Measurements from ENCODE around the gene VPS13C. TPM values are rescaled to one million over a fixed set of nuclear protein-coding genes. Genes with fewer than 3 reads are reported as not detected.

VPS13C gene
- total RNA-seq, 4 donors from 2014 or later = 68.2 to 165 (median 102) TPM

DNA sequence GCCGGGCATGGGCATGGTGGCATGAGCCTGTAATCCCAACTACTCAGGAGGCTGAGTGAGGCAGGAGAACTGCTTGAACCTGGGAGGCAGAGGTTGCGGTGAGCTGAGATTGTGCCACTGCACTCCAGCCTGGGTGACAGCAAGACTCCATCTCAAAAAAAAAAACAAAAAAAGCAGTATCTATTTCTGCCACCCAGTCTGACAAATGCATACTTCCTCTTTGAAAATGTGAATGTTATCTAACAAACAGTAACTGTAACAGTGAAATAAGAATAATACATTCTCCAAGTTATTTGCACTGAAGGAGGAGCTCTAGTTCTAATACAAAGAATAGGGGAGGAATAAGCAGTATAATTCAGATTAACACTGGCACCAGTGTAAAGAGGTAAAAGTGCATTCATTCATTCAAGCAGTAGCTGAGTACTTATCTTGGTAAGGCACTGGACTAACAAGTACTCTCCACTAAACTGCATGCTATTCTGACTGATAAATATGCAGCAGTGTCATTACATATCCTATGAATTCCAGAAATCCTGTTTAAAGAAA, 12.9 kb downstream of the VPS13C start:
- no peaks in the 10 kb centered on the region for H3K27me3 ChIP-seq
- H3K36me3 ChIP-seq = no peaks in the 10 kb centered on the region
- no peaks in the 10 kb centered on the region for H3K4me1 ChIP-seq
- TF ChIP-seq, protein P1, sequence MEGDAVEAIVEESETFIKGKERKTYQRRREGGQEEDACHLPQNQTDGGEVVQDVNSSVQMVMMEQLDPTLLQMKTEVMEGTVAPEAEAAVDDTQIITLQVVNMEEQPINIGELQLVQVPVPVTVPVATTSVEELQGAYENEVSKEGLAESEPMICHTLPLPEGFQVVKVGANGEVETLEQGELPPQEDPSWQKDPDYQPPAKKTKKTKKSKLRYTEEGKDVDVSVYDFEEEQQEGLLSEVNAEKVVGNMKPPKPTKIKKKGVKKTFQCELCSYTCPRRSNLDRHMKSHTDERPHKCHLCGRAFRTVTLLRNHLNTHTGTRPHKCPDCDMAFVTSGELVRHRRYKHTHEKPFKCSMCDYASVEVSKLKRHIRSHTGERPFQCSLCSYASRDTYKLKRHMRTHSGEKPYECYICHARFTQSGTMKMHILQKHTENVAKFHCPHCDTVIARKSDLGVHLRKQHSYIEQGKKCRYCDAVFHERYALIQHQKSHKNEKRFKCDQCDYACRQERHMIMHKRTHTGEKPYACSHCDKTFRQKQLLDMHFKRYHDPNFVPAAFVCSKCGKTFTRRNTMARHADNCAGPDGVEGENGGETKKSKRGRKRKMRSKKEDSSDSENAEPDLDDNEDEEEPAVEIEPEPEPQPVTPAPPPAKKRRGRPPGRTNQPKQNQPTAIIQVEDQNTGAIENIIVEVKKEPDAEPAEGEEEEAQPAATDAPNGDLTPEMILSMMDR (IDR thresholded peaks at IDR 0.05) = no peak
- no peak for TF ChIP-seq POLR2A (IDR thresholded peaks at IDR 0.05)
- intact Hi-C loops (cut with DNase I; ENCODE audit: low total_unique reads) = no loop called here
- H3K4me3 ChIP-seq = no peak overlapping the region
- no peak for DNase-seq
- H3K27ac ChIP-seq = no peak overlapping the region
- H3K9me3 ChIP-seq = no peaks in the 10 kb centered on the region

DNA sequence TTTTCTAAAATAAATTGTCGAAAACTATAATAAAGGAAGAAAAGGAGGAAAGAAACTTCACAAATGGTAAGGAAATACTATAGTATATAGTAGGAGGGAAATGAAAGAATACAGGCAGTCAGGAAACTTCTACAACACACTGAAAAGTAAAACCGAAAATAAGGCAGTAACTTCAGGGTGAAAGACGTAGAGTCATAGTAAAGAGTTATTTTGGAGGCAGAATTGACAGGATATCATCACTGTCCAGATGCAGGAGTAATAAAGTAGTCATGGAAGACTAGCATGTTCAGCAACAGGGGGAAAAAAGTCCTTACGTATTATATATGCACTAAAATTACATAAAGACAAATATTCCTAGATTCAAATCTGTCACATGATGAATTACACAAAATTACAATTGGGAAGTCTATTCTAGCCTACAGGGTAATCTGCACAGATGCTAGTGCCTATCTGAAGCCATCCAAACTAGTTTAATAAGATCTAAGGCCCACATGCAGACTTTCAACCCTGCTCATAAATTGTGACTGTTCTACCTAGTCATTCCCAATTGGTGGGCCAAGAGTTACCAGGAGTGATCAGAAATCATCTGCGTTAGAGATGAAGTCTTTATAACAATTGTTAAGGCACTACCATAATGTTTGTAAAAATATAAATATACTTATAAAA, 14.0 kb downstream of the VPS13C start:
- Histone ChIP-seq H3K4me3 (no peak overlapping the region), H3K27me3 (no peaks in the 10 kb centered on the region), H3K27ac (no peak overlapping the region), H3K36me3 (no peaks in the 10 kb centered on the region), H3K9me3 (no peaks in the 10 kb centered on the region), H3K4me1 (no peaks in the 10 kb centered on the region)
- TF ChIP-seq, protein P1 (IDR thresholded peaks at IDR 0.05) = no peak
- no peak for TF ChIP-seq POLR2A (IDR thresholded peaks at IDR 0.05)
- intact Hi-C loops (cut with DNase I; ENCODE audit: low total_unique reads) = no loop called here
- no peak for DNase-seq

DNA sequence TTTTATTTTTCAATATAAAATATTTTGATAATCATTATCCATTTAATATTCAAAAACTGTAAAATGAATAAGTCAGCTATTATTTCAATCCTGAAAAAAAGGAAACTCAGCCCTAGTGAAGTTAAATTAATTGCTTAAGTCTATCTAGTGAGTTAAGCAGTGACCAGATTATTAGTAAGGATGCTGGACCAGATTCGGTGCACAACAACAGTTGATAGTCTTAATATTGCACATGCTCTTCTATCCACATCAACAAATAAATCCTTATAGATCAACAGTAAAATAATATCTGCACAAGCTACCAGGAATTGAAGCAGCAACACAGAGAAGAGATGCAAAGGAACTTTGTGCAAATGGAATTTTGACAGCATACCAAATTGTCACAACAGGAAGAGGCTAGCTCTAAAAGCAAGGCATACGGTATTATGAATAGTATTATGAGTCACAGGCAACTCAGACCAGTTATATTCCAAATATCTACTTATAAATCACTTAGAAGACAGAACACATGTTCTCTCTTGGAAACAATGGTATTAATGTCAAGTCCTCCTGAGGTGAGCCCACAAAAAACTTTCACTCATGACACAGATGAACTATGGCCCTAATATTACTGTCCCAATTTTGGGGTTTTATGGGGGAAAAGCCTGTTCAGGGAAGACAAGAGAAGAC, 24.9 kb downstream of the VPS13C start:
- DNase-seq = no peak
- intact Hi-C loops (cut with DNase I; ENCODE audit: low total_unique reads) = no loop called here
- H3K4me3 ChIP-seq = no peak overlapping the region
- no peaks in the 10 kb centered on the region for H3K9me3 ChIP-seq
- H3K36me3 ChIP-seq = no peaks in the 10 kb centered on the region
- no peaks in the 10 kb centered on the region for H3K4me1 ChIP-seq
- TF ChIP-seq, protein P1 (IDR thresholded peaks at IDR 0.05) = no peak
- no peak for TF ChIP-seq POLR2A (IDR thresholded peaks at IDR 0.05)
- H3K27ac ChIP-seq = no peak overlapping the region
- no peaks in the 10 kb centered on the region for H3K27me3 ChIP-seq

- Histone ChIP-seq H3K4me3 (no peak overlapping the region), H3K36me3 (no peaks in the 10 kb centered on the region), H3K27ac (no peak overlapping the region), H3K27me3 (no peaks in the 10 kb centered on the region), H3K9me3 (no peaks in the 10 kb centered on the region), H3K4me1 (no peaks in the 10 kb centered on the region)
- no peak for DNase-seq
- TF ChIP-seq, protein P1 (IDR thresholded peaks at IDR 0.05) = no peak
- TF ChIP-seq POLR2A (IDR thresholded peaks at IDR 0.05) = no peak
- intact Hi-C loops (cut with DNase I; ENCODE audit: low total_unique reads) = no loop called here
Measured at GRCh38 chr15:62027916-62028315, 32.3 kb downstream of the VPS13C start.

GRCh38 chr15:62027263-62027565, 33.0 kb downstream of the VPS13C start:
- Histone ChIP-seq H3K9me3 (no peaks in the 10 kb centered on the region), H3K27me3 (no peaks in the 10 kb centered on the region), H3K4me1 (no peaks in the 10 kb centered on the region), H3K27ac (no peak overlapping the region), H3K4me3 (no peak overlapping the region), H3K36me3 (no peaks in the 10 kb centered on the region)
- intact Hi-C loops (cut with DNase I; ENCODE audit: low total_unique reads) = no loop called here
- no peak for DNase-seq
- TF ChIP-seq, protein P1 (IDR thresholded peaks at IDR 0.05) = no peak
- TF ChIP-seq POLR2A (IDR thresholded peaks at IDR 0.05) = no peak
